Ishikawa (cell line): ENCODE results near the gene ZNF222.

Experiments used
- CEBPB ChIP-seq: IDR thresholded peaks from 2 replicates; pipeline ENCODE4 v1.6.1; 2012
- EP300 ChIP-seq: IDR thresholded peaks from 2 replicates; pipeline ENCODE4 v1.6.1; 2012; ENCODE audit warnings: borderline replicate concordance
- NFIC ChIP-seq: IDR thresholded peaks from 2 replicates; pipeline ENCODE4 v1.6.1; 2012
- RAD21 ChIP-seq: IDR thresholded peaks from 2 replicates; pipeline ENCODE4 v1.6.1; 2012; ENCODE audit warnings: low read depth
- ZBTB7A ChIP-seq: IDR thresholded peaks from 2 replicates; pipeline ENCODE4 v1.6.1; 2012; ENCODE audit warnings: low read depth

- TF ChIP-seq NFIC, result no peak
- TF ChIP-seq EP300, result no peak
- TF ChIP-seq ZBTB7A, result no peak
- TF ChIP-seq RAD21, result no peak
- TF ChIP-seq CEBPB, result no peak
Measured at GRCh38 chr19:44066305-44066704, 41.1 kb downstream of the ZNF222 start.
